GM12891 (cell line): ENCODE measurements around the gene SCN8A.

Source experiments
- DNase-seq: peaks from one replicate; pipeline ENCODE4 v3.0.0; 2011; ENCODE audit warnings: low spot score; ENCODE audit not compliant: insufficient read length
- FAIRE-seq: peaks from 2 replicates; lab custom pipeline; 2011; peaks lifted over from hg19 to GRCh38; lab: Jason Lieb, UNC
- PAX5 ChIP-seq: IDR thresholded peaks from 2 replicates; pipeline ENCODE4 v1.6.1; 2011; ENCODE audit warnings: low read length, moderate library complexity, mild to moderate bottlenecking; ENCODE audit not compliant: insufficient read depth, severe bottlenecking
- POLR2A ChIP-seq: IDR thresholded peaks from 2 replicates; pipeline ENCODE4 v1.6.1; 2011; ENCODE audit warnings: low read depth, low read length, control low read depth
- POLR2AphosphoS5 ChIP-seq: IDR thresholded peaks from 2 replicates; pipeline ENCODE4 v1.6.1; 2011; ENCODE audit warnings: low read depth, low read length, control low read depth
- POU2F2 ChIP-seq: IDR thresholded peaks from 2 replicates; pipeline ENCODE4 v1.6.1; 2011; ENCODE audit warnings: low read depth, mild to moderate bottlenecking, control low read depth, low read length, moderate library complexity
- SPI1 ChIP-seq: IDR thresholded peaks from 2 replicates; pipeline ENCODE4 v1.6.1; 2011; ENCODE audit warnings: low read depth, low read length, control low read depth
- TAF1 ChIP-seq: IDR thresholded peaks from 2 replicates; pipeline ENCODE4 v1.6.1; 2011; ENCODE audit warnings: low read depth, low read length, control low read depth

SCN8A gene

GRCh38 chr12:51836827-51837173 lies 245.8 kb downstream of the SCN8A start:
- no peak for FAIRE-seq
- TF ChIP-seq POLR2AphosphoS5: no peak
- no peak for TF ChIP-seq SPI1
- no peak for TF ChIP-seq TAF1
- no peak for TF ChIP-seq POU2F2
- TF ChIP-seq POLR2A: no peak
- TF ChIP-seq PAX5: no peak
- DNase-seq: no peak

DNA sequence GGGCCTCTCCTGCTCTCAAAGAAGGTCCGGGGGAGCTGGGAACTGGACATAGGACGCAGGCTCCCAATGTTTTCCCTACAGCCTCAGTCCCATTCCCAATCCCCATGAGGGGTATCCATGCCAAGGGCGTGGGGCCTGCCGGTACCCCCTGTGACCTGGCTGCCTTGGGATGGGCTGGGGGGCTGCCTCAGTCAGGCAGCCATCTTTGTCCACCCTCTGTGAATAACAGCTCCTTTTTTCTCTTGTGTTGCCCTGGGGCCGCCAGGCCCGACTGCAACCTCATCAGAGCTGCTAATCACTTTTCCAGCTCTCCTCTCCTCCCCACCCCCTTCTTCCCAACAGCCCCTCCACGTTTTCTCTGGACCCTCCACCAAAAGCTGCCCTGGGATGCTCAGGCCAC lies 246.3 kb downstream of the SCN8A start:
- TF ChIP-seq POU2F2 (no peak), TAF1 (no peak), POLR2AphosphoS5 (no peak), POLR2A (no peak), PAX5 (no peak), SPI1 (no peak)
- DNase-seq: no peak
- FAIRE-seq: no peak

- DNase-seq (no peak), FAIRE-seq (no peak)
- TF ChIP-seq SPI1 (no peak), POLR2A (no peak), PAX5 (no peak), POLR2AphosphoS5 (no peak), POU2F2 (no peak), TAF1 (no peak)
These were observed 247.0 kb downstream of the SCN8A start for GRCh38 chr12:51838036-51838435.

DNA sequence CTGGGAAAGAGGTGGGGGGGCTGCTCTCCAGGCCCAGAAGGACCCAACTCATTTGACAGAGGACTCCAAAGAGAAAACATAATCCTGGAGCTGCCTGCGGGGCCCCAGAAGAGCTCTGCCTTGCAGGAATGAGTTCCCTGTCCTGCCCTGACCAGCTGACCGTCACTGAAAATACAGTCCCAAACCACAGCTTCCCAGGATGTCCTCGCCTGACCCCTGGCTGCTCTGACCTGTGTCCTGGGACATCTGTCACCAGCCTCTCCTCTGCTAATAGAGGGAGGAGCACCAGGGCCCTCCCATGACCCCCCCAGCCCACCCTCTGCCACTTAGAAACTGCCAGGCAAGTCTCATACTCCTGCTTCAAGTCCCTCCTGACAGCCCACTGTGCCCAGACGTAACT lies 247.7 kb downstream of the SCN8A start:
- FAIRE-seq: no peak
- no peak for DNase-seq
- TF ChIP-seq POLR2A (no peak), PAX5 (no peak), TAF1 (no peak), SPI1 (no peak), POU2F2 (no peak), POLR2AphosphoS5 (no peak)

DNA sequence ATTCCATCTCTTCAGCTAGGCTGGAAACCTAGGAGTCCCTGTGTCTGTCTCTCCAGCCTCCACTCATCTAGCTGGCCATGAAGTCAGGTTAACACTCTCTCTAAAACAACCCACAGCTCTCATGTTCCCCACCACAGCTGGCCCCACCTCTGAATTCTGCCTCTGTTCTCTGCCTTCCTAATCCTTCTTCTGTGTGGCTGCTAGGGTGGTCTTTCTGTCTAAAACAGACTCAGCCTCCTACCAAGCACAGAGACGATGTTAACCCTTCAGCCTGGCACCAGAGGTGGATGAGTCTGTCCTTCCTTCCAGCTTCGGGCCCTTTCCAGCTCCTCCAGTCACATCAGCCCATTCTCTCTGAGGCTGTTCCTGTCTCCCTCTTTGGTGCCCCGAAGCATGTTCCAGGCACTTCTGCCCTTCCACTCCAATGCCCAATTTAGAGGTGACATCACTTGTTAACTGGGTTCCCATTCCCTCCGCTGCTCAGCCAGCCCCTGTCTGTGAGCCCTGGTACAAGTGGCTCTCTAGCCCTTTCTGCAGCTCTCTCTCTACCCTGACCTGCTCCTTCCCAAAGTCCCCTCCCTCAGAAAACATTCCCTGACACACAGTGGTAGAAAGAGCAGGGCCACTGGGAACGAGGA lies 248.4 kb downstream of the SCN8A start:
- DNase-seq (no peak), FAIRE-seq (no peak)
- TF ChIP-seq TAF1 (no peak), POLR2A (no peak), POLR2AphosphoS5 (no peak), PAX5 (no peak), SPI1 (no peak), POU2F2 (no peak)

DNA sequence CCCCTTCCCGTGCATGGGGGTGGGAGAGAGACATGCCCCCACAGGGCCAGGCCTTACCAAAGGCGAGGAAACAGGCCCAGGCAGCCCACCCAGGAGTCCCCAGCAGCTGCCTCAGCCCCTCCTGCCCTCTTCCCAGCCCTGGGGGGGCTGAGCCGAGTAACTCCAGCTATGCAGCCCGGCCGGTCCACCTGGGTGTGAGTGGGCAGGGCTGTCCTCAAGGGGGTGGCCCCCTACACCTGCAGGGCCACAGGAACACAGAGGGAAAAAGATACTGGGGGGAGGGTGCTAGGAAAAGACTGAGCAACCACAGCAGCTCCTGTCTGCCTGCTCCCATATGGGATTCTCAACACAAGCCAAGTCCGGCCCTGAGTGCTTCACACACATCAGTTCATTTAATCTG lies 249.9 kb downstream of the SCN8A start:
- FAIRE-seq: no peak
- no peak for DNase-seq
- TF ChIP-seq POLR2A (no peak), PAX5 (no peak), SPI1 (no peak), POU2F2 (no peak), POLR2AphosphoS5 (no peak), TAF1 (no peak)

DNA sequence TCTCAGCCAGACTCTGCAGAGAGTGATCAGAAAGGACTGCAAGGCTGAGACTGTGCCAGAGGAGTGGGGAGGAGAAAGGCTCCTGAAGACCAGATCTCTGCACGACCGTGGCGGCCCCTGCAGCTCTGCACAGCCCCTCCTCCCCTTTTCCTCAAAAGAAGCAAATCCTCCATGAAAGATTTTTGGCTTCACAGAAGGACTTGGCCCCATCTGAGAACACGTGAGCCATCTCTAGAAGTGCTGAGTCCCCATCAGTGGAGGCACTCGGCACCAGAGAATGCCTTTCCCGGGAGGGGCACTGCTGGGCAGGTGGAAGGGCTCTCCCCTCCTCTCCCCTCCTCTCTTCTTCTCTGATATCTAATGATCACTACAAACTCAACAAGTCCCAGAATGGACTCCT lies 250.7 kb downstream of the SCN8A start:
- FAIRE-seq (no peak), DNase-seq (no peak)
- TF ChIP-seq POU2F2 (no peak), SPI1 (no peak), POLR2AphosphoS5 (no peak), PAX5 (no peak), POLR2A (no peak), TAF1 (no peak)

DNA sequence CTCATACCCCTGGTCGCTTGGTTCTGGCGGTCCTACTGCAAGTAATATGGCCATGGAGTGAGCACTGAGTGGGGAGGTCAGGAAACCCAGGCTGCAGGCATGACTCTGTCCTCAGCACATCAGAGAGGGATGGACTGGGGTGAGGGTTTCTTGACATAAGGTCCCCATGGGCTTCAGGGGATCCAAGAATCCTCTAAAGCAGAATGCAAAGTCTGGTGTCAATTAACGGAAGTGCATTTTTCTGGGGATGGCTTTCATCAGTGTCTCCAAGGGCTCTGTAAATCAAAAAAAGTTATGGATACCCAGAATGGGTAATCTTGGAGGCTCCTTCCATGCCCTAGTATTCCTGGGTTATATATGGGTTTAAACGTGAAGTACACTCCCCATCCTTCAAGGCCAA lies 253.8 kb downstream of the SCN8A start:
- DNase-seq (no peak), FAIRE-seq (no peak)
- no peak for TF ChIP-seq PAX5
- no peak for TF ChIP-seq POLR2AphosphoS5
- TF ChIP-seq TAF1: no peak
- TF ChIP-seq POLR2A: no peak
- TF ChIP-seq SPI1: no peak
- TF ChIP-seq POU2F2: no peak

DNA sequence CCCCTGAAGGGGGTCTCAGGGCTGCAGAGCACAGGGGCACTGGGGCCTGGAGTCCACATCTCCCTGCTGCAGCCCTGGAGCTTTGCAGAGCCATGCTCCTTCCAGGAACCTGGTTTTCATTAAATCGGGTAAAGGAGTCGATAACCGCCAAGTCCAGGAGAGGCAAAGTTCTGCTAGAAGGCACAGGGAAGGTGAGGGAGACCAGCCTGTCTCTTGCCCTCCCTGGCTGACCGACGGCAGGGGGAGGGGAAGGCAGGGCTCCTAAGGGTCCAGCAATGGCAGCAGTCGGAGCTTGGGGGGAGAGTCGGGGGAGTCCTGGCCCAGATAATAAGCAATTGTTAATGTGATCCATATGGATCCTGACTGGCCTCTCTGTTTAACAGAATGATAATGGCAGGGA lies 254.4 kb downstream of the SCN8A start:
- DNase-seq: no peak
- TF ChIP-seq POLR2A: no peak
- TF ChIP-seq POLR2AphosphoS5: no peak
- TF ChIP-seq PAX5: no peak
- TF ChIP-seq SPI1: no peak
- TF ChIP-seq POU2F2: no peak
- TF ChIP-seq TAF1: no peak
- no peak for FAIRE-seq
